Activated CD8-positive, alpha-beta T cell treated with anti-CD3 and anti-CD28 coated beads for 36 hours (primary cell): ENCODE data around the gene TMCC1. TPM values are rescaled to one million over a fixed set of nuclear protein-coding genes. Genes with fewer than 3 reads are reported as not detected.
"Not testable (repeated sequence)": the region's sequence is repeated elsewhere in the genome, so short reads cannot be mapped to it uniquely, and the experiment has no call there.

Experiments used
- ATAC-seq: fragments of 200-7000 bp; cut with Tn5 transposase; one replicate; pipeline ENCODE4 v1.10.0; 2021; ENCODE audit warnings: mild to moderate bottlenecking, moderate library complexity
- CTCF ChIA-PET: fragments of 350-600 bp; sonication (Branson Sonifier 250); formaldehyde crosslinking; loops from one replicate; lab custom pipeline; 2021; ENCODE audit warnings: antibody characterized with exemption; lab: Charles Lee
- POLR2A ChIA-PET: fragments of 350-600 bp; sonication (Branson Sonifier 250); formaldehyde crosslinking; loops from one replicate; lab custom pipeline; 2021; ENCODE audit warnings: antibody characterized with exemption; lab: Charles Lee
- DNase-seq: peaks from one replicate; pipeline ENCODE4 v3.0.0-alpha.2; 2020
- H3K27ac Mint-ChIP-seq: one replicate; pipeline ENCODE4 v1.8.0; 2021; ENCODE audit warnings: mild to moderate bottlenecking, mixed read lengths
- H3K27me3 Mint-ChIP-seq: one replicate; pipeline ENCODE4 v1.8.0; 2021; ENCODE audit warnings: mixed read lengths
- H3K36me3 Mint-ChIP-seq: one replicate; pipeline ENCODE4 v1.8.0; 2021; ENCODE audit warnings: low read depth, mixed read lengths
- H3K4me1 Mint-ChIP-seq: one replicate; pipeline ENCODE4 v1.8.0; 2021; ENCODE audit warnings: low read depth, mixed read lengths
- H3K4me3 Mint-ChIP-seq: one replicate; pipeline ENCODE4 v1.8.0; 2021; ENCODE audit warnings: mild to moderate bottlenecking, moderate library complexity, mixed read lengths
- H3K9me3 Mint-ChIP-seq: one replicate; pipeline ENCODE4 v1.8.0; 2021; ENCODE audit warnings: mixed read lengths
- intact Hi-C: fragments of 100-400 bp; cut with micrococcal nuclease; formaldehyde crosslinking; loops from one replicate; pipeline ENCODE4 v1.10.0; 2022
- total RNA-seq, 2 experiments: library from RNA; stranded (reverse); gene quantifications; one replicate each; pipeline ENCODE4 v1.2.3, GENCODE V29; 2021
- TF ChIP-seq, protein P1 (sequence below): fragments of 200-600 bp; IDR thresholded peaks from one replicate; pipeline ENCODE4 v1.8.0; 2022; ENCODE audit warnings: antibody characterized with exemption, mild to moderate bottlenecking

The TMCC1 gene
- total RNA-seq, 2 experiments from 2014 or later: 14.1 to 18.0 TPM

GRCh38 chr3:129683201-129683600 lies 210.3 kb downstream of the TMCC1 start:
- Mint-ChIP-seq H3K27me3 (no peaks in the 10 kb centered on the region), H3K27ac (no peak overlapping the region), H3K4me3 (no peak overlapping the region), H3K9me3 (no peaks in the 10 kb centered on the region), H3K36me3 (no peaks in the 10 kb centered on the region), H3K4me1 (no peaks in the 10 kb centered on the region)
- ATAC-seq (no peak), DNase-seq (no peak)
- ChIA-PET CTCF (interaction anchor here (0.9 kb wide), 1 partner anchor 14 kb away, joined by 3 read pairs; no protein-coding TSS in a partner anchor), POLR2A (no interaction called here)
- TF ChIP-seq, protein P1, sequence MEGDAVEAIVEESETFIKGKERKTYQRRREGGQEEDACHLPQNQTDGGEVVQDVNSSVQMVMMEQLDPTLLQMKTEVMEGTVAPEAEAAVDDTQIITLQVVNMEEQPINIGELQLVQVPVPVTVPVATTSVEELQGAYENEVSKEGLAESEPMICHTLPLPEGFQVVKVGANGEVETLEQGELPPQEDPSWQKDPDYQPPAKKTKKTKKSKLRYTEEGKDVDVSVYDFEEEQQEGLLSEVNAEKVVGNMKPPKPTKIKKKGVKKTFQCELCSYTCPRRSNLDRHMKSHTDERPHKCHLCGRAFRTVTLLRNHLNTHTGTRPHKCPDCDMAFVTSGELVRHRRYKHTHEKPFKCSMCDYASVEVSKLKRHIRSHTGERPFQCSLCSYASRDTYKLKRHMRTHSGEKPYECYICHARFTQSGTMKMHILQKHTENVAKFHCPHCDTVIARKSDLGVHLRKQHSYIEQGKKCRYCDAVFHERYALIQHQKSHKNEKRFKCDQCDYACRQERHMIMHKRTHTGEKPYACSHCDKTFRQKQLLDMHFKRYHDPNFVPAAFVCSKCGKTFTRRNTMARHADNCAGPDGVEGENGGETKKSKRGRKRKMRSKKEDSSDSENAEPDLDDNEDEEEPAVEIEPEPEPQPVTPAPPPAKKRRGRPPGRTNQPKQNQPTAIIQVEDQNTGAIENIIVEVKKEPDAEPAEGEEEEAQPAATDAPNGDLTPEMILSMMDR: no peak
- intact Hi-C loops: no loop called here

- TF ChIP-seq, protein P1: no peak
- POLR2A ChIA-PET: no interaction called here
- Mint-ChIP-seq H3K9me3 (no peaks in the 10 kb centered on the region), H3K36me3 (no peaks in the 10 kb centered on the region), H3K4me3 (no peak overlapping the region), H3K27me3 (no peaks in the 10 kb centered on the region), H3K27ac (no peak overlapping the region), H3K4me1 (no peaks in the 10 kb centered on the region)
- ATAC-seq (no peak), DNase-seq (no peak)
- CTCF ChIA-PET: interaction anchor here (1.3 kb wide), 1 partner anchor 28 kb away, joined by 4 read pairs; no protein-coding TSS in a partner anchor
- intact Hi-C loops: no loop called here
Observed at GRCh38 chr3:129676985-129677384, 216.5 kb downstream of the TMCC1 start.

DNA sequence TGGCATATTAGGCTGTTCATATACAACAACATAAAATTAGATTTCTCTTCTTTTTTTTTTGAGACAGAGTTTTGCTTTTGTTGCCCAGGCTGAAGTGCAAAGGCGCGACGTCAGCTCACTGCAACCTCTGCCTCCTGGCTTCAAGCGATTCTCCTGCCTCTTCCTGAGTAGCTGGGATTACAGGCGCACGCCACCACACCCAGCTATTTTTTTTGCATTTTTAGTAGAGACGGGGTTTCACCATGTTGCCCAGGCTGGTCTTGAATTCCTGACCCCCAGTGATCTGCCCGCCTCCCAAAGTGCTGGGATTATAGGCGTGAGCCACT lies 218.8 kb downstream of the TMCC1 start:
- intact Hi-C loops, POLR2A ChIA-PET, H3K36me3 Mint-ChIP-seq, H3K27me3 Mint-ChIP-seq, H3K9me3 Mint-ChIP-seq, DNase-seq, H3K4me1 Mint-ChIP-seq, H3K4me3 Mint-ChIP-seq, H3K27ac Mint-ChIP-seq, ATAC-seq: not testable (repeated sequence)
- CTCF ChIA-PET: interaction anchor here (0.7 to 1.2 kb wide), 3 partner anchors 25 to 1026 kb away, joined by 3 to 4 read pairs (median 3); no protein-coding TSS in a partner anchor

DNA sequence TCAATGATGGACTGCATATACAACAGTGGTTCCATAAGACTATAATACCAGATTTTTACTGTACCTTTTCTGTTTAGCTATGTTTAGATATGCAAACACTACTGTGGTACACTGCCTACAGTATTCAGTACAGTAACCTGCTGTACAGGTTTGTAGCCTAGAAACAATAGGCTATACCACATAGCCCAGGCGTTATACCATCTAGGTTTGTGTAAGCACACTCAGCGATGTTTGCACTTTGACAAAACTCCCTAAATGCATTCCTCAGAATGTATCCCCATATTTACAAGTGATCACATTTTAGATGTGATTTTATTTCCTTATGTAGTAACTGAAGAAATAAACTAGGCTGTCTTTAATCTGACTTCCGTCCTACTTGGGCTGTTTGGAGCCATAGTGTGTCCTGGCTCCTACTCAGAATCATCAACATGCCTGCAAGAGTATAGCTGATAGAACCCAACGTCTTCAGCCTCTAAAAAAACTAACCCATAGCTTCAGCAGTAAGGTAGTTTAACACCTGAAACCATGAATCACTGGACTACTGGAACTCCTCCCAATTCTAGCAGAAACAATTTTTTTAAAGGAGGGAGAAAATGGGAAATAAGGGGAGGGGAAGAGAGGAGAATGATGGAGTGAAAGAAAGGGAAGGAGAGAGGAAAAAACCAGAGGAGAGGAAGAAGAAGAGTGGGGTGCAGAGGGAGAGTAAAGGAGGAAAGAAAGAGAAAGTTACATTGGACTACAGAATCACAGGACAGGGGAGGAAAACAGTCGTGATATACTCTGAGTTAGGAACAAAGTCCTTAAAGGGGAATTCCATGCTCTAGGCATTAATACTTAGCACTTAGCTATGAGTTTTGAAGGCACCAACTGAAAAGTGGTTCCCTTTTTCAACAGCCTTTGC lies 219.4 kb downstream of the TMCC1 start:
- no peaks in the 10 kb centered on the region for H3K4me1 Mint-ChIP-seq
- peaks cover 7% of the 10 kb centered on the region for H3K36me3 Mint-ChIP-seq
- ChIA-PET CTCF (interaction anchor here (0.6 to 1.6 kb wide), 6 partner anchors 11 to 1027 kb away, joined by 3 to 4 read pairs (median 3); no protein-coding TSS in a partner anchor), POLR2A (interaction anchor here (1.3 kb wide), 1 partner anchor 9 kb away, joined by 6 read pairs; no protein-coding TSS in a partner anchor)
- TF ChIP-seq, protein P1: no peak
- H3K9me3 Mint-ChIP-seq: no peaks in the 10 kb centered on the region
- H3K27ac Mint-ChIP-seq: no peak overlapping the region
- DNase-seq (no peak), ATAC-seq (no peak)
- no peaks in the 10 kb centered on the region for H3K27me3 Mint-ChIP-seq
- intact Hi-C loops: no loop called here
- no peak overlapping the region for H3K4me3 Mint-ChIP-seq

DNA sequence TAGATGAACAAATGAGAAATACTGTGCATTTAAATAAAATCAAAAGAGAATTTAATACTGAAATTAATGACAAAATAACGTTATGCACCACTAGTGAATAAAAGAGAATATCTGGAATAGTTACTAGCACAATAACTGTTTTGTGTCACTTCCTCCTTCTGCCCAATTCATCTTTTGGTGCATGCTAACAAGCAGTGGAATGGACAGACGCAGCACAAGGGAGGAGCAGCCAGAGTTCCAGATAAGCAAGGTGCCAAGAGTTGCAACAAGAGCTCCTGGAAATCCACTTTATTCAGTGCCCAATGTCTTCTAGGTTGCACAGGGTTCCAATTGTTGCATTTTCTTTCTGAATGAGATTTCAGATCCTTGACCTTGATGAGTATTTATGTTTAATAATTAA lies 220.5 kb downstream of the TMCC1 start:
- Mint-ChIP-seq H3K9me3 (no peaks in the 10 kb centered on the region), H3K27me3 (no peaks in the 10 kb centered on the region), H3K27ac (no peak overlapping the region), H3K4me1 (no peaks in the 10 kb centered on the region), H3K4me3 (no peak overlapping the region), H3K36me3 (peaks cover 7% of the 10 kb centered on the region)
- DNase-seq (no peak), ATAC-seq (no peak)
- CTCF ChIA-PET: interaction anchor here (0.6 to 1.6 kb wide), 3 partner anchors 10 to 261 kb away, joined by 3 to 4 read pairs (median 3); no protein-coding TSS in a partner anchor
- intact Hi-C loops: no loop called here
- POLR2A ChIA-PET: interaction anchor here (1.3 kb wide), 1 partner anchor 8 kb away, joined by 6 read pairs; no protein-coding TSS in a partner anchor
- TF ChIP-seq, protein P1: no peak
